ENCODE data around the gene NOXO1.
"Not testable (repeated sequence)": the region's sequence is repeated elsewhere in the genome, so short reads cannot be mapped to it uniquely, and the experiment has no call there.

NOXO1 gene

GRCh38 chr16:1958715-1959268 is 22.5 kb downstream of the NOXO1 start:
- peak overlapping the region; percentile 86; the same call in 1 of the 2 replicates for H3K4me3 ChIP-seq (replicated peaks; ENCODE audit: low read depth, low read length)
- no peak for DNase-seq (ENCODE audit: extremely low read depth, low read depth)
- no peak for TF ChIP-seq CTCF (IDR thresholded peaks at IDR 0.05; ENCODE audit: low read depth, low read length, missing control alignments)

GRCh38 chr16:1958143-1958491 is 23.2 kb downstream of the NOXO1 start:
- not testable (repeated sequence) for DNase-seq (ENCODE audit: extremely low read depth, low read depth); H3K4me3 ChIP-seq (replicated peaks; ENCODE audit: low read depth, low read length)

GRCh38 chr16:1957434-1958142 is 23.7 kb downstream of the NOXO1 start:
- DNase-seq (ENCODE audit: extremely low read depth, low read depth); H3K4me3 ChIP-seq (replicated peaks; ENCODE audit: low read depth, low read length): not testable (repeated sequence)

GRCh38 chr16:1953734-1954133 is 27.5 kb downstream of the NOXO1 start:
- TF ChIP-seq CTCF (IDR thresholded peaks at IDR 0.05; ENCODE audit: low read depth, low read length, missing control alignments): no peak
- H3K4me3 ChIP-seq (replicated peaks; ENCODE audit: low read depth, low read length): no peak overlapping the region
- DNase-seq (ENCODE audit: extremely low read depth, low read depth): no peak

- no peak for DNase-seq (ENCODE audit: extremely low read depth, low read depth)
- no peak overlapping the region for H3K4me3 ChIP-seq (replicated peaks; ENCODE audit: low read depth, low read length)
- TF ChIP-seq CTCF (IDR thresholded peaks at IDR 0.05; ENCODE audit: low read depth, low read length, missing control alignments): no peak
Observed at GRCh38 chr16:1950559-1950958, 30.7 kb downstream of the NOXO1 start.

GRCh38 chr16:1950047-1950446 is 31.2 kb downstream of the NOXO1 start:
- no peak for DNase-seq (ENCODE audit: extremely low read depth, low read depth)
- no peak for TF ChIP-seq CTCF (IDR thresholded peaks at IDR 0.05; ENCODE audit: low read depth, low read length, missing control alignments)
- H3K4me3 ChIP-seq (replicated peaks; ENCODE audit: low read depth, low read length): no peak overlapping the region

GRCh38 chr16:1949507-1949906 is 31.8 kb downstream of the NOXO1 start:
- H3K4me3 ChIP-seq (replicated peaks; ENCODE audit: low read depth, low read length): no peak overlapping the region
- no peak for DNase-seq (ENCODE audit: extremely low read depth, low read depth)
- TF ChIP-seq CTCF (IDR thresholded peaks at IDR 0.05; ENCODE audit: low read depth, low read length, missing control alignments): no peak

GRCh38 chr16:1947369-1947670 is 33.9 kb downstream of the NOXO1 start:
- no peak overlapping the region for H3K4me3 ChIP-seq (replicated peaks; ENCODE audit: low read depth, low read length)
- no peak for TF ChIP-seq CTCF (IDR thresholded peaks at IDR 0.05; ENCODE audit: low read depth, low read length, missing control alignments)
- no peak for DNase-seq (ENCODE audit: extremely low read depth, low read depth)
